ENCODE measurements around the gene GALT. TPM values are rescaled to one million over a fixed set of nuclear protein-coding genes. Genes with fewer than 3 reads are reported as not detected.

The GALT gene
- total RNA-seq, 1 donor from 2014 or later, result 57.2 TPM

DNA sequence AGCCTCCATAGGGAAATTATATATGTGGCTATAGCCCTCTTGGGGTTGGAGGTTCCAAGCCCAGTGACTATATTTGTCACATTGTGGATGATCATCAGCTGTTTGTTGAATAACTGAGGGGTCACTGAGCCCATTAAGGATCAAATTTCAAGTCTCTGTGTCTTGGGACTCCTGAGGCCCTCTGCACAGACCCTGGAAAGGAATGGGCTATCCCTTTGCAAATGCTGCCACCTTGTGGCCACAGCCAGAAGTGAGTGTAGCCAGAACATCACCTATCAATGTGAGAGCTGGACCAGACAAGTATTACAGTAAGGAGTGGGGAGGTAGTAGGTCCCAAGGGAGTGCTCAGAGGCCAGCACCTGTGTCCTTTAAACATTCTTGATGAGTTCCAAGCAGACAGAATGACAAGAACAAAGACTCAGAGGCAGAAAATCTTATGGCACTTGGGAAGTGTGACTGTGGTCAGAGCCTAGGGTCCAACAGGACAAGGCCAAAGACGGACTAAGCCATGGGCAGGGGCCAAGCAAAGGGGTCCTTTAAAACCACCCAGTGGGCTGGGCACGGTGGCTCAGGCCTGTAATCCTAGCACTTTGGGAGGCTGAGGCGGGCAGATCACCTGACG is 42.8 kb upstream of the GALT start:
- H3K27ac Mint-ChIP-seq (ENCODE audit: unreplicated experiment), result no peak overlapping the region
- H3K4me1 Mint-ChIP-seq (ENCODE audit: unreplicated experiment), result no peaks in the 10 kb centered on the region
- peak; percentile 92 for DNase-seq (ENCODE audit: extremely low spot score, unreplicated experiment)
- H3K9me3 Mint-ChIP-seq (ENCODE audit: unreplicated experiment), result no peaks in the 10 kb centered on the region
- H3K4me3 Mint-ChIP-seq (ENCODE audit: unreplicated experiment), result no peak overlapping the region
- peaks cover 25% of the 10 kb centered on the region for H3K27me3 Mint-ChIP-seq (ENCODE audit: unreplicated experiment)
- TF ChIP-seq CTCF (IDR thresholded peaks at IDR 0.05), result peak; percentile 97
- no peaks in the 10 kb centered on the region for H3K36me3 Mint-ChIP-seq (ENCODE audit: unreplicated experiment)

- Mint-ChIP-seq H3K27me3 (ENCODE audit: unreplicated experiment) (peaks cover 15% of the 10 kb centered on the region), H3K27ac (ENCODE audit: unreplicated experiment) (no peak overlapping the region)
These were observed 40.3 kb upstream of the GALT start for GRCh38 chr9:34606190-34606589.

DNA sequence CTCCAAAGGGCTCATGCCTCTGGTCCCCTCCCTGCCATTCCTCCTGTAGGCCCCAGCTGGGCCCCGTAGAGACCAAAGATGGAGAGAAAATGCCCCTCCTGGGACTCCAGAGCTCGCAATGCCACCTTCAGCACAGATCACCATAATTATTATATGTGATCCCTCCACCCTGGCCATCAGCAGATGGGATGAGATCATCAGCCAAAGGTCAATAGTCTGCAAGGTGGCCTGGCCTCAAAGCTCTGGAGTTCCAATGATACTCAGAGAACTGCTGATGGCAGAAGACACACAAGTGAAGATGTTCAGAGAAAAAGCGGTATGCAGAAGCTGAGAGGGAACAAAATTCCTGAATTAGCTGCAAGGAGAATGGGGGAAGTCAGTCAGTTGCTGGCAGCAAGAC is 39.6 kb upstream of the GALT start:
- H3K4me1 Mint-ChIP-seq (ENCODE audit: unreplicated experiment), result peaks cover 8% of the 10 kb centered on the region

More at GRCh38 chr9:34606190-34606589, 40.3 kb upstream of the GALT start:
- peaks cover 2% of the 10 kb centered on the region for H3K4me1 Mint-ChIP-seq (ENCODE audit: unreplicated experiment)
- H3K36me3 Mint-ChIP-seq (ENCODE audit: unreplicated experiment), result no peaks in the 10 kb centered on the region
- DNase-seq (ENCODE audit: extremely low spot score, unreplicated experiment), result no peak
- no peaks in the 10 kb centered on the region for H3K9me3 Mint-ChIP-seq (ENCODE audit: unreplicated experiment)
- H3K4me3 Mint-ChIP-seq (ENCODE audit: unreplicated experiment), result no peak overlapping the region
- no peak for TF ChIP-seq CTCF (IDR thresholded peaks at IDR 0.05)

DNA sequence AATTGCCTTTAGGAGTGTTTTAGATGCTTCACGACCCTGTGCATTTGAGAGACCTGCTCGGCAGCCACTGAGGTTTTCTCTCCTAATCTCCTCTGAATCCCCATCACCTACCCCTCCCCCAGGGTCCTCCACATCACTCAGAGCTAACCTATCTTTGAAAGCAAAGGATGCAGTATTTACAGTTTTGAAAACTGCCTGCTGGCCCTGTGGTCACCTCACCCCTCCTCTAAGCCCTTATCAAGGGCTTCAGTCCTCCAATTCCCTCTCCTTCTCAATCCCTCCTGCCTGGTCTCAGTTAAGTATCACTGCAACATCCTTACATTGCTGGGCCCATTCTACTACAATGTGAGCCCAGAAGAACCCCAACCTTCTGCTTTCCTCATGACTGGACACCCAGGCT is 39.1 kb upstream of the GALT start:
- TF ChIP-seq CTCF (IDR thresholded peaks at IDR 0.05), result no peak
- DNase-seq (ENCODE audit: extremely low spot score, unreplicated experiment), result no peak
- Mint-ChIP-seq H3K4me1 (ENCODE audit: unreplicated experiment) (peaks cover 12% of the 10 kb centered on the region), H3K36me3 (ENCODE audit: unreplicated experiment) (no peaks in the 10 kb centered on the region), H3K27me3 (ENCODE audit: unreplicated experiment) (peaks cover 11% of the 10 kb centered on the region), H3K4me3 (ENCODE audit: unreplicated experiment) (no peak overlapping the region), H3K9me3 (ENCODE audit: unreplicated experiment) (no peaks in the 10 kb centered on the region), H3K27ac (ENCODE audit: unreplicated experiment) (no peak overlapping the region)

More for the DNA sequence above, 39.6 kb upstream of the GALT start:
- no peak for DNase-seq (ENCODE audit: extremely low spot score, unreplicated experiment)
- Mint-ChIP-seq H3K36me3 (ENCODE audit: unreplicated experiment) (no peaks in the 10 kb centered on the region), H3K4me3 (ENCODE audit: unreplicated experiment) (no peak overlapping the region), H3K9me3 (ENCODE audit: unreplicated experiment) (no peaks in the 10 kb centered on the region), H3K27me3 (ENCODE audit: unreplicated experiment) (peaks cover 11% of the 10 kb centered on the region), H3K27ac (ENCODE audit: unreplicated experiment) (no peak overlapping the region)
- no peak for TF ChIP-seq CTCF (IDR thresholded peaks at IDR 0.05)

DNA sequence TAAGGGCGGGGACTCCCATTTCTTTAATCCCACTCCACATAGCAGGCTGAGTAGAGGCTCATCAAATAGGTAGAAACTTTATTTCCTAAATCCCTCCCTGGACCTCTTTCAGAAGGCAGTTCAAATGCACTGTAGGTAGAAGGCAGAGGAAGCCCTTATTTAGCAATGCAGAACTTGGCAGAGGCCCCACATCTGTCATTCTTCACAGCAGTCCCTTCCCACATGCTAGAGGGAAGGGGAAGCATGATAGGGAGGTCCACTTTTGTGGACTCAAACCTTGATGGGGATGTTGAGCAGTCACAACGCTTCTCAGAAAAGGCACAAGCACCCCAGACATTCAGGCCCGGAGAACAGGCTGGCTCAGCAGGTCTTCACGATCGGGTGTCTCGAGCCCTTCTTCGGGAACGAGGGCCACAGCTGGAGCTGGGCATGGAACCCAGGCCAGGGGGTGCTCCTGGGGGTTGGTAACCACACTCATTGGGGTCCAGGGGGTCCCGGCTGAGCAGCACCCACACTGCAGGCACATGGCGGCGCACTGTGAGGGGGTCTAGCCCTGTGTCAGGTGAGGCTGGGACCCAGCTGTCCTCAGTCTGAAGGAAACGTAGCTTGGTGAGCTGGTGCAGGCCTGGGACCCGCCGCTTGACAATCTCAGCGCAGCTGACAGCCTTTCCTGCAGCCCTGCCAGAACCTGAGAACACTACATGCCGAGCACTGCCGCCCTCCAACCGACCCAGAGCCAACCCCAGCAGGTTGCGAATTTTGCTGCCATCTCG is 35.9 kb upstream of the GALT start:
- H3K9me3 Mint-ChIP-seq (ENCODE audit: unreplicated experiment), result no peaks in the 10 kb centered on the region
- peaks cover 5% of the 10 kb centered on the region for H3K36me3 Mint-ChIP-seq (ENCODE audit: unreplicated experiment)
- H3K4me3 Mint-ChIP-seq (ENCODE audit: unreplicated experiment), result peak overlapping the region; percentile 26
- TF ChIP-seq CTCF (IDR thresholded peaks at IDR 0.05), result no peak
- H3K4me1 Mint-ChIP-seq (ENCODE audit: unreplicated experiment), result peaks cover 19% of the 10 kb centered on the region
- no peak overlapping the region for H3K27ac Mint-ChIP-seq (ENCODE audit: unreplicated experiment)
- no peak for DNase-seq (ENCODE audit: extremely low spot score, unreplicated experiment)
- H3K27me3 Mint-ChIP-seq (ENCODE audit: unreplicated experiment), result no peaks in the 10 kb centered on the region

Measured in osteocyte (in vitro differentiated cells).